NCI-H345 (cell line): ENCODE measurements around the gene WDR62.

ENCODE experiments used
- DNase-seq: peaks from one replicate; lab custom pipeline; 2025; lab: John Stamatoyannopoulos, UW

Gene WDR62

GRCh38 chr19:36054733-36055686 is at the start of gene WDR62:
WDR62 (plus strand) TSS chr19:36054897; CDS start chr19:36054972, 75 bp downstream.
- peak; percentile 99 for DNase-seq

DNA sequence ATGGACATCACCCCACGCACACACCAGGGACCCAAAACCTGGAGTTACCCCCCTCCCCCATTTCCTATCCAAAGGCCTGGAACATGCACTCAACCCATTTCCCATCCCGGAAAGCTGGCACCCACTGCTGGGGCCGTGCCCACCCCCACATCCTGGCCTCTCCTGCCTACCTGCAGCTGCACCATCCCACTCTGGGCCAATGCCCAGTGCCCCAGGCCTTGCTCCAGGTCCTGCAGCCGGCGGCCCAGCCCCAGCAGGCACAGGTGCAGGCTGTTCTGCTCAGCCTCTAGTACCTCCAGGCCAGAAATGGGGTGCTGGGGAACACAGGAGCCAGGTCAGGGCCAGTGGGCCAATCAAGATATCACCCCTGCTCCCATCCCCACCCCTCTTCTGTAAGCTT is 47.7 kb upstream of the WDR62 start:
- DNase-seq: no peak

GRCh38 chr19:36008336-36008978 is 46.2 kb upstream of the WDR62 start, which contains the start of gene SYNE4:
SYNE4 (minus strand) TSS chr19:36008813; CDS start chr19:36008681, 132 bp downstream.
- DNase-seq: peak; percentile 42

DNA sequence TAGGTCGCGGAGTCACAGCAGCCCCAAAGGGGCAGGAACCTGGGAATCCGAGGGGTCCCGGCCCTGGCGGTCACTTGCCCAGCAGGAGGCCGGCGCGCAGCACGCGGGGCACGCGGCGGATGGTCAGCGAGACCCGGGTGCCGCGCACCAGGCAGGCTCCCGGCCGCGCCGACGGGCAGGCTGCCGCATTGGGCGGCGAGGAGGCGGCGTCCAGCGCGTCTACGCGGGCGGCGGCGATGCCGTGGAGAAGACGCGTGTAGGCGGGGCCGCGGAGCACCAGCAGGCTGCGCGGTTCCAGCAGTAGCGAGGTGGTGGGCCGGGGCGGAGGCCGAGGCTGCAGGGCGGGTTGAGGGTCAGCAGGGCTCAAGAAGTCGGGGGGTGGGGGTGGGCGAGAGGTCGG is 45.5 kb upstream of the WDR62 start:
- DNase-seq: peak; percentile 75

DNA sequence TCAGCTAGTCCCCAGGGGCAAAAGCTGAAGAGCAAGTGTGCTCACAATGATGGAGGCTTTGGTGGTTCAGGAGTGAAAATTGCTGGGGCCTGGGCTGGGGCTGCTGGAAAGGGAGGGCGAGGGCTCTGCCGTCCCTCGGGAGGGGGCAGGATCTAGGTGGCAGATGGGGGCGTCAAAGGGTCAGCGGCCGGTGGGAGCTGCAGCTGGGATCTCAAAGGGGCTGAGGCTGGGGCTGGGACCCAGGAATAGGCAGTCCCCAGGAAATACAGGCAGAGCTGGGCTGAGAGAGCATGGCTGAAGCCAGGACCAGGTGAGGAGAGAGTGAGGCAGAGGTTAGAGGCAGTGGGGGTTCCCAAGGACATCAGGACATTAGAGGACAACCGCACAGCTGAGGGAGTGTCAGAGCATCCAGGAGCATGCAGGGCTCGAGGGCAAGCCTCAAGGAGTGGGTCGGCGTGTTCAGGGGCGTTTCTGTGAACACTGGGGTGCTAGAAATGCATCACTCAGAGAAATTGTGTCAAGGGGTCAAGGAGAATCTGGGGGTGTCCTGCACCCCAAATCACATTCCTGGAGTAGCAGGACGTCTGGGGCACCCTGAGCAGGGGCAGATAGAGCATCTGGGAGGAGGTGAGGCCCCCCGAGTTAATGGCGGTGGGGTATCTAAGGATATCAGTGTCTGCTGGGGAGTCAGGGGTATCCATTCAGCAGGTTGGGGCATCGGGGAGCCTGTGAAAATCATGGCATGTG is 44.9 kb upstream of the WDR62 start:
- DNase-seq: no peak

GRCh38 chr19:36010402-36010801 is 44.3 kb upstream of the WDR62 start:
- no peak for DNase-seq

- DNase-seq: no peak
Observed at GRCh38 chr19:36013280-36014011, 41.3 kb upstream of the WDR62 start.

GRCh38 chr19:36014012-36014924 is 40.4 kb upstream of the WDR62 start, which contains the start of gene ALKBH6:
ALKBH6 (minus strand) TSS chr19:36014213; CDS start chr19:36013397, 816 bp downstream.
- peak; percentile 100 for DNase-seq

- DNase-seq: no peak
Observed at GRCh38 chr19:36019061-36019670, 35.5 kb upstream of the WDR62 start.

DNA sequence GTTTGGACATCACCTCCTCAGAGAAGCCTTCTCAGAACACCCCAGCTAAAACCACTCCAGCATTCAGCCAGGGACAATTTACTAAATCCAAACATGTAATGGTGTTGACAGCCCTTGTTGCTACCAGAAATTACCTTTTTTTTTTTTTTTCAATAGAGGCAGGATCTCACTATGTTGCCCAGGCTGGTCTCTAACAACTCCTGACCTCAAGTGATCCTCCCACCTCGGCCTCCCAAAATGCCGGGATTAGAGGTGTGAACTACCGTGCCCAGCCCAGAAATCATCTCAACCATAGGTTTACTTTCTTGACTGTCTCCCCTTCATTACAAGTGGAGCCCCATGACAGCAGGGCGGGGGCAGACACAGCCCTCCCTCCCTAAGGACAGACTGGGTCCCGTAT is 31.3 kb upstream of the WDR62 start:
- DNase-seq: no peak

DNA sequence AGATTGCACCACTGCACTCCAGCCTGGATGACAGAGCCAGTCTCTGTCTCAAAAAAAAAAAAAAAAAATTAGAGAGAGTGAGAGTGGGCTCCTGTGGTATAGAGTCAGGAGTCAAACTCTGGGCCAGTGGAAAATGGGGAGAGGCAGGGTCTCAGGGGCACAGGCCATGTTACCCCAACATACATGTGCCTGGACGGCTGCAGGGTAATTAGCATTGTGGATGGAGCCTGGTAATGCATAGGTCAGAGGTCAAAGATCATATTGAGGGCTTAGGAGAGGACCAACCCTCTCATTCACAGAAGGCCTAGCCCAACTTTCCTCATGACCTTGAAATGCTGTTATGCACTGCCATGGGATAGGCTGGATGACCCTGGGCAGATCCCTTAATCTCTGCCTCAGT is 29.2 kb upstream of the WDR62 start:
- DNase-seq: no peak

DNA sequence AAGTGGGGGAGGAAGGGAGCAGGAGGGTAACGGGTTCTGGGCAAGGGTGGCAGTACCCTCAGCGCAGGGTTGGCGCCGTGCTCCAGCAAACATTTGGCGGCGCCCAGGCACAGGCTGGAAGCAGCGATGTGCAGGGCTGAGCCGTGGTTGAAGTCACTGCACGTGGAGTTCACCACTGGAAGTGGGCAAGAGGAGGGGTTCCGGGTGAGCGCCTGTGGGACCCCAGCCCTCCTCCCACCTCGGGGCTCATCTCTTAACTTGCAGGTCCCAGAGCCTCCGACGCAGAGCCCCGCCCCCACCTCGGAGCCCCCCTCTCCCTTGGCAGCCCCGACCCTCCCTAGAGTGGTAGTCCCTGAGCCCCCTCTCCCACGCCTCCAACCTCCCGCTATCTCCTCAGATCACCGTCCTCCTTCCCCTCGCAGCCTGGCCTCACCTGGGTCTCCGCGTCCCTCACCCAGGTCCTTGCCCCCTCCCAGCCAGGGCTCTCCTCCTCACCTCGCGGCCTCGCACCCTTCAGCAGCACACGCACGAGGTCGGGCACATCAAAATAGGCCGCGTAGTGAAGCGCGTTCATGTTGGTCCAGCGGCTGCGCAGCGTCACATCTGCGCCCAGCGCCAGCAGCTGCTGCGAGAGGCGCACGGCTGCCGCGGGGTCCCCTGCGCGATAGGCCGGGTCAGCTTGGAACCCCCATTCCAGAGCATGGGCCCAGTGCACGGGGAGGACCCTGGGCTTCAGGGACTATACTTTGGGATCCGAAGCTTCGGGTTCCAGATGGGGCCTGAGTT is 28.4 kb upstream of the WDR62 start:
- DNase-seq: no peak

GRCh38 chr19:36027696-36028095 is 27.0 kb upstream of the WDR62 start:
- no peak for DNase-seq

- no peak for DNase-seq
Observed at GRCh38 chr19:36028313-36029041, 26.2 kb upstream of the WDR62 start.

DNA sequence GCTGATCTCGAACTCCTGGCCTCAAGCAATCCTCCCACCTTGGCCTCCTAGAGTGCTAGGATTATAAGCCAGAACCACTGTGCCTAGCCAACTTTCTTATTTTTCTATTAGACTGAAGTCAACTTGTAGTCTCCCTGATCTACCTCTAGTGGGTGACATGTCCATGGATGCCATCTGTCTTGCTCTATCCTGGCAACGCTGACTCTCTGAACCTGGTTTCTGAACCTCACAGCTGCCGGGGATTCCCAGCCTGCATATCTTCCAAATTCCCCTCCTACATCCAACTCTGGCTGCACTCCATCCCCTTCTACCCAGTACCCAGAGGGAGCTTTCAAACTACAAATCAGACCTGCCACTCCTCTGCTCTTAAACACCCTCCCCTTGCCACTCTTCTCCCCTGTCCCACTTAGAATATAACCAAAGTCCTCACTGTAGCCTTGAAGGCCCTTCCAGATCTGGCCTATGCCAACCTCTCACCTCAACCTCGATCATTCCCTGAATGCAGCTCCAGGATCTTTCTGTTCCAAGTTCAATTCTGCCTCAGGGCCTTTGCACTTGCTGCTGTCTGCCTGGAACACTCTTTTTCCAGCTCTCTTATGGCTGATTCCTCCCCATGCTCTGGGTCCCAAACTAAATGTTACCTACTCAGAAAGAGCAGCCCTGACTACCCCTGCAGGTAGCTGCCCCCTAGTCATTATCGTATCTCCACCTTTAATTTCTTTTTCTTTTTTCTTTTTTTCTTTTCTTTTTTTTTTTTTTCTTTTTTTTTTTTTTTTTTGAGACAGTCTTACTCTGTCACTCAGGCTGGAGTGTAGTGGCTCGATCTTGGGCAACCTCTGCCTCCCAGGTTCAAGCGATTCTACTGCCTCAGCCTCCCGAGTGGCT is 24.2 kb upstream of the WDR62 start:
- no peak for DNase-seq

- no peak for DNase-seq
Observed at GRCh38 chr19:36031308-36031707, 23.4 kb upstream of the WDR62 start.
